ENCODE data around the gene MACO1. TPM values are rescaled to one million over a fixed set of nuclear protein-coding genes. Genes with fewer than 3 reads are reported as not detected.

Gene MACO1
- total RNA-seq, 1 experiment from 2014 or later = 9.8 TPM

DNA sequence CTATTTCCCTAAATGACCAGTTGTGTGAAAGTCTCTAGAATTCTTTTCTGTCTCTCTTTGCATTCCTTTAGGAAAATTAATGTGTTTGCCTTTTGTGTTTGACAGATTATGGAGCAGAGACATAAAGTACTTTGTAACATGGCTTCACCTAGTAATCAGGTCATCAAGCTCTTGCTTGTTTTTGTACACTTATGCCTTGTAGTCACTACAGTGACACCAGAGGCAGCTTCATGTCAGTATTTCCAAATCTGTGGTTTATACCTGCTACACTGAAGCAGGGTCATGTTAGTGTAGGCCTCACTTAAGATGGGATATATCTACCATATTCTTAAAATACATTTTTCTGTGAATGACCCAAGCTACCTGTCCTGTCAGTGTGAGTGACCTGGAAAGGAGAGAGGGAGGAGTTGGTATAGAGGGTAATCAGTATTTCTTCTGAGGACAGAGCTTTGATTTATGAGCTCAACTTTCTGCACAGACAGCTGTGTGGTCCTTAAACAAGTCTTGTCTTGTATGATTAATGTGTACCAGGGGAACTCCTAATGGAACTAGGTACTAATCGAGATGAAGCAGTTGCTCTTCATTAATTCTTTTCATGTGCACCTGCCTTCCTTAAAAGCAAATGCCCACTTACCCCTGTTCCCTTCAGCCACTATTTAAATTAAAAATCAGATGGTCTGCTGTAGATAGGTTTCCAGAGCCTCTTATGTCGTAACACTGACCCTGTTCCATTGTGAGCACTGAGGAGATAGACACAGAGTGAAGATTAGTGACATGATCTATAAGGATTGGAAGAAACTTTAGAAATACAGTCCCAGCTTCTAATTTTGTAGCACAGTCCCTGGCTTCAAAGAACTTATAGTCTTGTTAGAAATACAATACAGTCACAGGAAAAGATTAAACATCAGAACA is 45.7 kb downstream of the MACO1 start:
- intact Hi-C loops (cut with micrococcal nuclease) = no loop called here
- CTCF ChIA-PET = interaction anchor here (1.2 kb wide), 1 partner anchor 9 kb away, joined by 4 read pairs; no protein-coding TSS in a partner anchor
- TF ChIP-seq EZH2 (IDR thresholded peaks at IDR 0.05) = no peak
- TF ChIP-seq ZFX (IDR thresholded peaks at IDR 0.05) = no peak
- TF ChIP-seq TCF7L2 (IDR thresholded peaks at IDR 0.05; ENCODE audit: borderline replicate concordance, extremely low read depth, insufficient read depth, insufficient read length) = no peak
- TF ChIP-seq, protein P1, sequence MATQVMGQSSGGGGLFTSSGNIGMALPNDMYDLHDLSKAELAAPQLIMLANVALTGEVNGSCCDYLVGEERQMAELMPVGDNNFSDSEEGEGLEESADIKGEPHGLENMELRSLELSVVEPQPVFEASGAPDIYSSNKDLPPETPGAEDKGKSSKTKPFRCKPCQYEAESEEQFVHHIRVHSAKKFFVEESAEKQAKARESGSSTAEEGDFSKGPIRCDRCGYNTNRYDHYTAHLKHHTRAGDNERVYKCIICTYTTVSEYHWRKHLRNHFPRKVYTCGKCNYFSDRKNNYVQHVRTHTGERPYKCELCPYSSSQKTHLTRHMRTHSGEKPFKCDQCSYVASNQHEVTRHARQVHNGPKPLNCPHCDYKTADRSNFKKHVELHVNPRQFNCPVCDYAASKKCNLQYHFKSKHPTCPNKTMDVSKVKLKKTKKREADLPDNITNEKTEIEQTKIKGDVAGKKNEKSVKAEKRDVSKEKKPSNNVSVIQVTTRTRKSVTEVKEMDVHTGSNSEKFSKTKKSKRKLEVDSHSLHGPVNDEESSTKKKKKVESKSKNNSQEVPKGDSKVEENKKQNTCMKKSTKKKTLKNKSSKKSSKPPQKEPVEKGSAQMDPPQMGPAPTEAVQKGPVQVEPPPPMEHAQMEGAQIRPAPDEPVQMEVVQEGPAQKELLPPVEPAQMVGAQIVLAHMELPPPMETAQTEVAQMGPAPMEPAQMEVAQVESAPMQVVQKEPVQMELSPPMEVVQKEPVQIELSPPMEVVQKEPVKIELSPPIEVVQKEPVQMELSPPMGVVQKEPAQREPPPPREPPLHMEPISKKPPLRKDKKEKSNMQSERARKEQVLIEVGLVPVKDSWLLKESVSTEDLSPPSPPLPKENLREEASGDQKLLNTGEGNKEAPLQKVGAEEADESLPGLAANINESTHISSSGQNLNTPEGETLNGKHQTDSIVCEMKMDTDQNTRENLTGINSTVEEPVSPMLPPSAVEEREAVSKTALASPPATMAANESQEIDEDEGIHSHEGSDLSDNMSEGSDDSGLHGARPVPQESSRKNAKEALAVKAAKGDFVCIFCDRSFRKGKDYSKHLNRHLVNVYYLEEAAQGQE (IDR thresholded peaks at IDR 0.05; ENCODE audit: low read depth) = no peak
- TF ChIP-seq POLR2A (IDR thresholded peaks at IDR 0.05; ENCODE audit: borderline replicate concordance, extremely low read depth, insufficient read depth, insufficient read length) = no peak
- no peak for TF ChIP-seq RAD21 (IDR thresholded peaks at IDR 0.05; ENCODE audit: low read depth)
- no peak for TF ChIP-seq JUND (IDR thresholded peaks at IDR 0.05)
- no peak for TF ChIP-seq FOSL1 (IDR thresholded peaks at IDR 0.05; ENCODE audit: low read depth)
- no peak for TF ChIP-seq SRF (IDR thresholded peaks at IDR 0.05; ENCODE audit: low read depth)
- TF ChIP-seq ZNF274 (IDR thresholded peaks at IDR 0.05; ENCODE audit: low read depth, low read length) = no peak
- TF ChIP-seq, protein P2, sequence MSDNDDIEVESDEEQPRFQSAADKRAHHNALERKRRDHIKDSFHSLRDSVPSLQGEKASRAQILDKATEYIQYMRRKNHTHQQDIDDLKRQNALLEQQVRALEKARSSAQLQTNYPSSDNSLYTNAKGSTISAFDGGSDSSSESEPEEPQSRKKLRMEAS (IDR thresholded peaks at IDR 0.05) = no peak
- Histone ChIP-seq H3K4me3 (replicated peaks in 1 of 2; ENCODE audit: low read depth in 1 of 2, low read length in 2 of 2) (no peak overlapping the region), H3K79me2 (ENCODE audit: insufficient read depth, low read length) (no peaks in the 10 kb centered on the region), H3K9ac (ENCODE audit: low read length) (no peak overlapping the region), H3K27ac (ENCODE audit: low read depth, low read length) (no peak overlapping the region), H3K4me1 (ENCODE audit: control insufficient read depth in 1 of 2, insufficient read depth in 2 of 2, low read length in 2 of 2) (peaks cover 6% of the 10 kb centered on the region in 2 experiments; a peak in 2 of 4 replicates), H3K4me2 (ENCODE audit: low read length) (no peak overlapping the region), H4K20me1 (ENCODE audit: insufficient read depth) (no peaks in the 10 kb centered on the region), H3K9me3 (ENCODE audit: control insufficient read depth in 1 of 2, insufficient read depth in 1 of 2, low read depth in 1 of 2, low read length in 2 of 2) (no peaks in the 10 kb centered on the region), H2AFZ (ENCODE audit: low read depth, low read length, poor library complexity, severe bottlenecking) (no peak overlapping the region), H3K27me3 (ENCODE audit: insufficient read depth, low read length) (no peaks in the 10 kb centered on the region), H3K9me2 (ENCODE audit: insufficient read depth) (no peaks in the 10 kb centered on the region), H3K36me3 (ENCODE audit: control insufficient read depth in 1 of 2, insufficient read depth in 2 of 2, low read length in 2 of 2) (no peaks in the 10 kb centered on the region)
- no TSS peak for BruUV-seq (replicated peaks)
- POLR2A ChIA-PET = no interaction called here
- RAD21 ChIA-PET (ENCODE audit: low non-redundant PET in 1 of 2, low total read pairs in 2 of 2, uncharacterized antibody in 2 of 2, unreplicated experiment in 2 of 2) = no interaction called here
- ATAC-seq (no peak), DNase-seq (ENCODE audit: low read depth, low spot score) (no peak)
